ENCODE measurements around the gene TMEM51. TPM values are rescaled to one million over a fixed set of nuclear protein-coding genes. Genes with fewer than 3 reads are reported as not detected.

TMEM51 gene
- total RNA-seq, 1 donor from 2014 or later: 86.7 TPM

DNA sequence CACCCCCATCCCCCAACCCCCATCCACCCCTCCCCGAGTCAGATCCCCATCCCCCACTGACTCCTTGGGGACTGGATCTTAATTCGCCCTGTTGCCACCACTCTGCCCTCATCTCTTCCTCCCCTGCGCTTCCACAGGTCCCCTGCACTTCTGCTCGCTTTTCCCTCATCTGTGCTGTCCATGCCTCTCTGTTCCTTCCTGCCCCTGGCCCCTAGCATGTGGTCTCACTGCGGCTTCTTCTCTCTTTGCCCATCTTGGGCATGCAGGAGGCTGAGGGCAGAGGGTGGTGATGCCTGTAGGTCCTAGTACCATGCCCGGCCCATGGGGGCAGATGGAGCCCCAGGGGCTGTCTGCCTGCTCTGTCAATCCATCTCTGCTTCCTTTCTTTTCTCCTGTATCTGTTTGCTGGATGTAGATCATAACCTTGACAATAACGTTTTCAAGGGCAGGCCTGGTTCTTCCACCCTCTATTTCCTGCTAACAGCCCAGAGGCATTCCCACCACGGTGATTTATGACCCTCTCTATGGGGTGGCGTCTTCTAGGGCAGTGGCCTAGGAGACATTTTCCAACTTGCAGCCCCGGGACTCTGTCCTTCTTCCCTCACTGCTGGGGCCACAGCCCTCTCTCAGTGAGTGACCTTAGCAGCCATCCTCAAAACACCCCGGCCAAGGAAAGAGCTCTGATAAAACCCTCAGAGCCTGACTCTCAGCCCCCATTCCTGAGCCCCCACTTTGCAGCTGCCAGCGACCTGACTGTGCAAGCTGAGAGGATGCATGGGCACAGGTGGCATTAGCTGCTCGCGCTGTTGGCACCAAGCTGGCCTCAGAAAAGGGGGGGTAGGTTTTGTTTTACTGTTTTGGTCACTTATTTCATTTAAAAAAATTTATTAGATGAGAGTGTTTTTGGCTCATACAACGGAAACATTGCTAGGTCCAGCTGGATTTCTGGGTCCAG is 33.9 kb downstream of the TMEM51 start:
- TF ChIP-seq, protein P1, sequence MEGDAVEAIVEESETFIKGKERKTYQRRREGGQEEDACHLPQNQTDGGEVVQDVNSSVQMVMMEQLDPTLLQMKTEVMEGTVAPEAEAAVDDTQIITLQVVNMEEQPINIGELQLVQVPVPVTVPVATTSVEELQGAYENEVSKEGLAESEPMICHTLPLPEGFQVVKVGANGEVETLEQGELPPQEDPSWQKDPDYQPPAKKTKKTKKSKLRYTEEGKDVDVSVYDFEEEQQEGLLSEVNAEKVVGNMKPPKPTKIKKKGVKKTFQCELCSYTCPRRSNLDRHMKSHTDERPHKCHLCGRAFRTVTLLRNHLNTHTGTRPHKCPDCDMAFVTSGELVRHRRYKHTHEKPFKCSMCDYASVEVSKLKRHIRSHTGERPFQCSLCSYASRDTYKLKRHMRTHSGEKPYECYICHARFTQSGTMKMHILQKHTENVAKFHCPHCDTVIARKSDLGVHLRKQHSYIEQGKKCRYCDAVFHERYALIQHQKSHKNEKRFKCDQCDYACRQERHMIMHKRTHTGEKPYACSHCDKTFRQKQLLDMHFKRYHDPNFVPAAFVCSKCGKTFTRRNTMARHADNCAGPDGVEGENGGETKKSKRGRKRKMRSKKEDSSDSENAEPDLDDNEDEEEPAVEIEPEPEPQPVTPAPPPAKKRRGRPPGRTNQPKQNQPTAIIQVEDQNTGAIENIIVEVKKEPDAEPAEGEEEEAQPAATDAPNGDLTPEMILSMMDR (conservative IDR thresholded peaks at IDR 0.05; ENCODE audit: low read depth, low read length): no peak

DNA sequence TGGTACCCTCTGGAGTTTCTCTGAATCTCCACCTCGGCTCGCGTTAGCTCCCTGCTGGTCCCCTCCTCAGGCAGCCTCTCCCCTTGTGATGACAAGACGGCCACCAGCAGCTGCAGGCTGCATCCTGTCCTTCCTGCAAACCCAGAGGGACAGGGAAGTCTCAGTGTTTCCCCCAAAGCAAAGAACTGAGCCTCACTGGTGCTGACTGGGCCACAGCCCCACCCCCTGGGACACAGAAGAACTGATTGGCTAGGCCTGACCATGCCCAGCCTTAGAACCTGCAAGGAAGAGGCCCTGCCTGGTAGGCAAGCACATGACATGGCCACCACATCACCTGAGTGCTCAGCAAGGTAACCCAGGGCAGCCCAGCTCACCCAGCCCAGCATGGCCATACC is 34.6 kb downstream of the TMEM51 start:
- no peak overlapping the region for H3K4me3 ChIP-seq (ENCODE audit: low read depth, low read length)
- TF ChIP-seq, protein P1 (conservative IDR thresholded peaks at IDR 0.05; ENCODE audit: low read depth, low read length): no peak
- no peak for DNase-seq (ENCODE audit: low read depth)

More for the DNA sequence above, 33.9 kb downstream of the TMEM51 start:
- no peak for DNase-seq (ENCODE audit: low read depth)
- no peak overlapping the region for H3K4me3 ChIP-seq (ENCODE audit: low read depth, low read length)

GRCh38 chr1:15188678-15189077 is 35.1 kb downstream of the TMEM51 start:
- TF ChIP-seq, protein P1 (conservative IDR thresholded peaks at IDR 0.05; ENCODE audit: low read depth, low read length): no peak
- DNase-seq (ENCODE audit: low read depth): no peak
- H3K4me3 ChIP-seq (ENCODE audit: low read depth, low read length): no peak overlapping the region

GRCh38 chr1:15189692-15190370 is 36.3 kb downstream of the TMEM51 start:
- no peak overlapping the region for H3K4me3 ChIP-seq (ENCODE audit: low read depth, low read length)
- TF ChIP-seq, protein P1 (conservative IDR thresholded peaks at IDR 0.05; ENCODE audit: low read depth, low read length): no peak

DNA sequence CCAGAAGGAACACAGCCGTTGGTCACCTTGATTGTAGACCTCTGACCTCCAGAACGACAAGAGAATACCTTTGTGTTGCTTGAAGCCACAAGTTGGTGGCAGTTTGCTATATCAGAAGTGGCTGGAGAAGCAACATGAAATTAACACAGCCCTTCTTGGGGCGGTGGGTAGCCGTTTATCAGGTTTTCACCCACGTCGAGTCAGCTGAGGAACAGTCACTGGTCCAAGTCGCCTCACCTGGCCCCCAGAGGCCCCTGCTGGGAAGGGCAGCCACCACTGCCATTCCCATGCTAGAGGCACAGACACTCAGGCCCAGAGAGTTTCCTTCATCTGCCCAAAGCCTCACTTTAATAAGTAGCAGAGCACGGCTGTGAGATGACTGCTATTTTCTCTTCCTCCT is 37.7 kb downstream of the TMEM51 start:
- DNase-seq (ENCODE audit: low read depth): no peak
- TF ChIP-seq, protein P1 (conservative IDR thresholded peaks at IDR 0.05; ENCODE audit: low read depth, low read length): no peak

More at GRCh38 chr1:15189692-15190370, 36.3 kb downstream of the TMEM51 start:
- peak; percentile 60 for DNase-seq (ENCODE audit: low read depth)

DNA sequence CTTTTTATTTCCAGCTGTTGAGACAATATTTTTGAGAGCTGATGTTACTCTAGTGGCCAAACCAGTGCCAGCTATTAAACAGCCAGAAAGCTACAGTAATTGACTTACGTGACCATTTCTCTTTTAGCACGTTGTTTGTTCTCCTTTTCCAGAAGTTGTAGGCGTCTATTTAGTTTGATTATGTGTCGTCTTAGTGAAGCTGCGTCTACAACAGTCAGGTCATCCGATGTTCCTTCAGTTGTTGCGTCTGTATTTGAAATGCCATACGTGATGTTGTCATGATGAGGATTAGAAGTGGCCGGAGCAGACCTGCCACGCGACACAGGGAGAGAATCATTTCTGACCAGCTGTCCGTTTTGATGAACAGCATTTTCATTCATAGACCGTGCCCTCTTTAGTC is 38.2 kb downstream of the TMEM51 start:
- TF ChIP-seq, protein P1 (conservative IDR thresholded peaks at IDR 0.05; ENCODE audit: low read depth, low read length): no peak

More for the DNA sequence above, 37.7 kb downstream of the TMEM51 start:
- H3K4me3 ChIP-seq (ENCODE audit: low read depth, low read length): no peak overlapping the region

More for the DNA sequence above, 38.2 kb downstream of the TMEM51 start:
- no peak for DNase-seq (ENCODE audit: low read depth)
- H3K4me3 ChIP-seq (ENCODE audit: low read depth, low read length): no peak overlapping the region

Measured in epithelial cell of proximal tubule (primary cell).